ENCODE data around the gene CHCHD3. TPM values are rescaled to one million over a fixed set of nuclear protein-coding genes. Genes with fewer than 3 reads are reported as not detected.
"Not testable (repeated sequence)": the region's sequence is repeated elsewhere in the genome, so short reads cannot be mapped to it uniquely, and the experiment has no call there.

Gene CHCHD3
- total RNA-seq, 2 donors from 2014 or later, result 29.8 to 33.0 TPM

DNA sequence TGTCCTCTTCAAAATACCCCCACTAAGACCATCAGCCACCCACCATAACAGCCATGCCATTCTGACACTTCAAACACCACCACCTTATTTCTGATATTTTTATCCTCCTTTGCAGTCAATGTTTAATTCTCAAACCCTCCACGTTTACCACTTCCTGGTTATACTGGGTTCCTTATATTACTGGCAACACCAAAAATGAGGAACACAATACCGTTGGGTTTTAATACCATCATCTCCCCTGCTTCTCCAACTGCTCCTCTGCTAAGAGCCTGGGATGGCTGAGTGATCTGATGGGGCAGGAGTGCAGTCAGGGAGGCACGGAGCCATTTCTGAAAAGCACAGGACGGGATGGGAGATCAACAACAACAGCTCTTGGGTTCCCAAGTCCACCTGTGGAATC lies 140.5 kb downstream of the CHCHD3 start:
- no peak for ATAC-seq
- no peaks in the 10 kb centered on the region for H3K9me3 ChIP-seq (ENCODE audit: control insufficient read depth, low read length, poor library complexity, severe bottlenecking)
- H3K4me1 Mint-ChIP-seq, result peaks cover 15% of the 10 kb centered on the region
- DNase-seq, result no peak
- no peaks in the 10 kb centered on the region for H3K27me3 Mint-ChIP-seq
- peaks cover 2% of the 10 kb centered on the region for H3K36me3 Mint-ChIP-seq (ENCODE audit: low read depth)
- H3K4me3 Mint-ChIP-seq, result no peak overlapping the region
- no peak overlapping the region for H3K27ac Mint-ChIP-seq

DNA sequence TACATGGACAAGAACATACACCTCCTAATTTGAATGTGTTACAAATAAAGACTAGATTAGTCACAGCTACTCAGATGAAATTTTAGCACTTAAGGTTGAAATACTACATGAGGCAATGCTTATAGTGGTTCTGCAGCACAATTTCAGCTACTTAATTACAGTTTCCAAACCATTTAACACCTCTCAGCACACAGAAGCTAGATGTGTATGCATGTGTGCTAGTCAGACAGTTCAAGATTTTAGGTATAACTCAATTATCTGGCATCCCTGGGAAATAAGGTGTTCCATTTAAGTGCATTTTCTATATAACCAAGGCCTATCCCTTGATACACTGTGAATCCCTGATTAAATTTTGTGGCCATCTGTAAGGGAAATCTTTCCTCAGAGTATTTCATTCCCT lies 141.8 kb downstream of the CHCHD3 start:
- peaks cover 2% of the 10 kb centered on the region for H3K36me3 Mint-ChIP-seq (ENCODE audit: low read depth)
- H3K4me1 Mint-ChIP-seq, result peaks cover 15% of the 10 kb centered on the region

GRCh38 chr7:132939495-132939894 lies 142.4 kb downstream of the CHCHD3 start:
- peaks cover 15% of the 10 kb centered on the region for H3K4me1 Mint-ChIP-seq
- H3K9me3 ChIP-seq (ENCODE audit: control insufficient read depth, low read length, poor library complexity, severe bottlenecking), result no peaks in the 10 kb centered on the region
- H3K27me3 Mint-ChIP-seq, result no peaks in the 10 kb centered on the region
- H3K27ac Mint-ChIP-seq, result no peak overlapping the region
- H3K36me3 Mint-ChIP-seq (ENCODE audit: low read depth), result peaks cover 2% of the 10 kb centered on the region
- no peak overlapping the region for H3K4me3 Mint-ChIP-seq
- DNase-seq (no peak), ATAC-seq (no peak)

More for the DNA sequence above, 141.8 kb downstream of the CHCHD3 start:
- no peak overlapping the region for H3K27ac Mint-ChIP-seq
- ATAC-seq, result no peak
- H3K4me3 Mint-ChIP-seq, result no peak overlapping the region
- no peak for DNase-seq
- H3K27me3 Mint-ChIP-seq, result no peaks in the 10 kb centered on the region
- H3K9me3 ChIP-seq (ENCODE audit: control insufficient read depth, low read length, poor library complexity, severe bottlenecking), result no peaks in the 10 kb centered on the region

- Mint-ChIP-seq H3K36me3 (ENCODE audit: low read depth) (peaks cover 2% of the 10 kb centered on the region), H3K4me3 (no peak overlapping the region), H3K4me1 (peaks cover 11% of the 10 kb centered on the region)
Observed at GRCh38 chr7:132937286-132937685, 144.6 kb downstream of the CHCHD3 start.

GRCh38 chr7:132935608-132936007 lies 146.3 kb downstream of the CHCHD3 start:
- H3K4me1 Mint-ChIP-seq, result peaks cover 3% of the 10 kb centered on the region
- DNase-seq (no peak), ATAC-seq (no peak)
- no peak overlapping the region for H3K27ac Mint-ChIP-seq
- H3K36me3 Mint-ChIP-seq (ENCODE audit: low read depth), result peaks cover 2% of the 10 kb centered on the region
- H3K4me3 Mint-ChIP-seq, result no peak overlapping the region
- H3K9me3 ChIP-seq (ENCODE audit: control insufficient read depth, low read length, poor library complexity, severe bottlenecking), result no peaks in the 10 kb centered on the region
- no peaks in the 10 kb centered on the region for H3K27me3 Mint-ChIP-seq

More at GRCh38 chr7:132937286-132937685, 144.6 kb downstream of the CHCHD3 start:
- no peaks in the 10 kb centered on the region for H3K27me3 Mint-ChIP-seq
- H3K27ac Mint-ChIP-seq, result no peak overlapping the region
- H3K9me3 ChIP-seq (ENCODE audit: control insufficient read depth, low read length, poor library complexity, severe bottlenecking), result no peaks in the 10 kb centered on the region
- no peak for ATAC-seq
- no peak for DNase-seq

DNA sequence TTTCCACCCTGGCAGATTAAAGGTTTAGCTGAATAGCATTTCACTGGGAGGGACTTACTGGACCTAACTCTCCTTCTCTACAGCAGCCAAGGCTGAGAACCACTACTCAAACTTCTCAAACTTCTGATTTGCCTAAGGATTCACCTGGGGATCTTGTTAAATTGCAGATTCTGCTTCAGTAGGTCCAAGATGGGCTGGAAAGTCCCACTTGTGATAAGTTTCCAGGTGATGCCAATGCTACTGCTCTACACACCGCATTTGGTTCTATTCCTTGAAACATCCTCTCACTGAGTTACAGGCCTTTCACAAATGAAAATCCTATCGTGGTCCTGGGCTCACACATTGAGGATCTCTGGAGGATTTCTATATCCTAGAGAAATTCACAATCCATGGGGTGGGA lies 147.9 kb downstream of the CHCHD3 start:
- no peaks in the 10 kb centered on the region for H3K9me3 ChIP-seq (ENCODE audit: control insufficient read depth, low read length, poor library complexity, severe bottlenecking)
- no peak for ATAC-seq
- Mint-ChIP-seq H3K4me3 (no peak overlapping the region), H3K27me3 (no peaks in the 10 kb centered on the region), H3K4me1 (peaks cover 3% of the 10 kb centered on the region), H3K36me3 (ENCODE audit: low read depth) (peaks cover 7% of the 10 kb centered on the region), H3K27ac (no peak overlapping the region)
- no peak for DNase-seq

DNA sequence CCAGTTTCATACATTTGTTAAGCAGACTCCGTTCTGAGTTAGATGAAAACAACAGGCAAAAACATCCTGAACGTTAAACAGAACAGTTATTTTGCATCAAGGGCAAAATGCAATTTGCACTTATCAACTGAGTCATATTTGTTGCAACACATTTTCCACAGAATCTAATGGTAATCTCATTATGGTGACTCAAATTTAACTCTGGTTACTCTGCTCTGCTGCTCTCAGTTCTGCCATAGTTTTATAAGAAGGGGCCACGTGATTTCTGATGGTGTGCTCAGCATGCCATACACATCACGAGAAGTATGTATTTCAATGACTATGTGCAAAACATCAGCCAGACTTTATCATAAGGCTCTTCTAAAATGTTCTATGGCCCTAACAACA lies 148.8 kb downstream of the CHCHD3 start:
- H3K36me3 Mint-ChIP-seq (ENCODE audit: low read depth), result peaks cover 7% of the 10 kb centered on the region
- no peak for DNase-seq
- H3K27ac Mint-ChIP-seq, result no peak overlapping the region

GRCh38 chr7:132932296-132933071 lies 149.4 kb downstream of the CHCHD3 start:
- peaks cover 7% of the 10 kb centered on the region for H3K36me3 Mint-ChIP-seq (ENCODE audit: low read depth)
- no peaks in the 10 kb centered on the region for H3K9me3 ChIP-seq (ENCODE audit: control insufficient read depth, low read length, poor library complexity, severe bottlenecking)
- no peak overlapping the region for H3K4me3 Mint-ChIP-seq
- H3K27ac Mint-ChIP-seq, result no peak overlapping the region
- H3K4me1 Mint-ChIP-seq, result no peaks in the 10 kb centered on the region
- no peaks in the 10 kb centered on the region for H3K27me3 Mint-ChIP-seq
- ATAC-seq, result no peak
- no peak for DNase-seq

More for the DNA sequence above, 148.8 kb downstream of the CHCHD3 start:
- no peak for ATAC-seq
- no peaks in the 10 kb centered on the region for H3K9me3 ChIP-seq (ENCODE audit: control insufficient read depth, low read length, poor library complexity, severe bottlenecking)
- H3K4me1 Mint-ChIP-seq, result no peaks in the 10 kb centered on the region
- no peak overlapping the region for H3K4me3 Mint-ChIP-seq
- H3K27me3 Mint-ChIP-seq, result no peaks in the 10 kb centered on the region

GRCh38 chr7:132930881-132931280 lies 151.0 kb downstream of the CHCHD3 start:
- ATAC-seq, result no peak
- peaks cover 11% of the 10 kb centered on the region for H3K36me3 Mint-ChIP-seq (ENCODE audit: low read depth)

GRCh38 chr7:132929944-132930343 lies 151.9 kb downstream of the CHCHD3 start:
- H3K9me3 ChIP-seq (ENCODE audit: control insufficient read depth, low read length, poor library complexity, severe bottlenecking); DNase-seq; H3K4me3 Mint-ChIP-seq; H3K27ac Mint-ChIP-seq; H3K27me3 Mint-ChIP-seq; ATAC-seq; H3K4me1 Mint-ChIP-seq: not testable (repeated sequence)
- H3K36me3 Mint-ChIP-seq (ENCODE audit: low read depth), result peaks cover 14% of the 10 kb centered on the region

More at GRCh38 chr7:132930881-132931280, 151.0 kb downstream of the CHCHD3 start:
- Mint-ChIP-seq H3K27ac (no peak overlapping the region), H3K27me3 (no peaks in the 10 kb centered on the region), H3K4me3 (no peak overlapping the region), H3K4me1 (no peaks in the 10 kb centered on the region)
- DNase-seq, result no peak
- no peaks in the 10 kb centered on the region for H3K9me3 ChIP-seq (ENCODE audit: control insufficient read depth, low read length, poor library complexity, severe bottlenecking)

GRCh38 chr7:132919771-132920170 lies 162.1 kb downstream of the CHCHD3 start:
- Mint-ChIP-seq H3K4me1 (peaks cover 2% of the 10 kb centered on the region), H3K27me3 (no peaks in the 10 kb centered on the region), H3K36me3 (ENCODE audit: low read depth) (peaks cover 2% of the 10 kb centered on the region), H3K4me3 (no peak overlapping the region), H3K27ac (no peak overlapping the region)
- no peak for DNase-seq
- no peaks in the 10 kb centered on the region for H3K9me3 ChIP-seq (ENCODE audit: control insufficient read depth, low read length, poor library complexity, severe bottlenecking)
- ATAC-seq, result no peak

DNA sequence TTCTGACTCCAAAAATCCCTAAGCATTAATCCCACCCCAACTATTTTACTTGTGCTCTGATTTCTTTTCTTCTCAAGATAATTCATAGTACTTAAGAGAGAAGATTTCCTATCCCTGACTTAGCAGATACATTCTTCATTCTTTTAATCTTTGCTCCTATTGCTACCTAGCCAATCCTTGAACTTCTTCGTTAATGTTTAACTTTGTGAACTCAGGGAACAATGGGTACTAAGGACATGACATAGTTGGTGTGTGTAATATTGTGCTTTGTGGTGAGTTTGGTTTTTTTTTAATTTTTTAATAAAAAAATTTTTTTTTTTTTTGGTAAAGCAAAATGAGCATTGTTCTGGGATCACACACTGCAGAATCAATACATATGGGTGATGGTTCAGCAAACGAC lies 166.2 kb downstream of the CHCHD3 start:
- H3K27me3 Mint-ChIP-seq, result no peaks in the 10 kb centered on the region
- no peak overlapping the region for H3K27ac Mint-ChIP-seq
- peaks cover 8% of the 10 kb centered on the region for H3K36me3 Mint-ChIP-seq (ENCODE audit: low read depth)
- no peak for ATAC-seq
- no peak for DNase-seq
- H3K4me1 Mint-ChIP-seq, result no peaks in the 10 kb centered on the region
- H3K9me3 ChIP-seq (ENCODE audit: control insufficient read depth, low read length, poor library complexity, severe bottlenecking), result no peaks in the 10 kb centered on the region
- no peak overlapping the region for H3K4me3 Mint-ChIP-seq

DNA sequence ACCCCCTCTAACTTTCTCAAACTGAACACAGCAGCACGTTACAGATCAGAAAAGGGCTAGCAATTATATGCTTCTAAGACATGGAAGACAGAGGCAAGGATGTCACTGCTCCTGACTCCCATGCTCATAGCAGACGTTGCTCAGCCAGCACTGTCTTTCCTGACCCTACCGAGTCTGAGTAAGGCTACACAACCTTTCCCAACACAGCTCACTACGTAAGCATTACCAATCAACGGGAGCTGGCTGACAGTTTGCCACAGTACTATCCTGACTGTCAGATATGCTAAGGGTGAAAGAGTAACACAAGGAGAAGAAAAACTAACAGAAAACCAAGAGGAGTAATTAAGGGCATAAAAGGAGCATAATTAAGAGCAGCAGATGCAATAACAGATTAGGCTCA lies 171.2 kb downstream of the CHCHD3 start:
- peaks cover 8% of the 10 kb centered on the region for H3K36me3 Mint-ChIP-seq (ENCODE audit: low read depth)
- ATAC-seq, result no peak

GRCh38 chr7:132907380-132907940 lies 174.4 kb downstream of the CHCHD3 start:
- H3K36me3 Mint-ChIP-seq (ENCODE audit: low read depth), result peaks cover 3% of the 10 kb centered on the region

More for the DNA sequence above, 171.2 kb downstream of the CHCHD3 start:
- H3K9me3 ChIP-seq (ENCODE audit: control insufficient read depth, low read length, poor library complexity, severe bottlenecking), result no peaks in the 10 kb centered on the region
- Mint-ChIP-seq H3K27me3 (no peaks in the 10 kb centered on the region), H3K27ac (no peak overlapping the region), H3K4me1 (peaks cover 5% of the 10 kb centered on the region), H3K4me3 (no peak overlapping the region)
- DNase-seq, result no peak

More at GRCh38 chr7:132907380-132907940, 174.4 kb downstream of the CHCHD3 start:
- H3K27me3 Mint-ChIP-seq, result no peaks in the 10 kb centered on the region
- no peaks in the 10 kb centered on the region for H3K9me3 ChIP-seq (ENCODE audit: control insufficient read depth, low read length, poor library complexity, severe bottlenecking)
- ATAC-seq, result no peak
- no peak overlapping the region for H3K4me3 Mint-ChIP-seq
- DNase-seq, result no peak
- H3K27ac Mint-ChIP-seq, result no peak overlapping the region
- H3K4me1 Mint-ChIP-seq, result peaks cover 5% of the 10 kb centered on the region
